ENCODE results near the gene CORO2A.
"Not testable (repeated sequence)": the region's sequence is repeated elsewhere in the genome, so short reads cannot be mapped to it uniquely, and the experiment has no call there.

The CORO2A gene

GRCh38 chr9:98190757-98191105 is 1.7 kb downstream of the CORO2A start:
- DNase-seq (ENCODE audit: low read depth): no peak

DNA sequence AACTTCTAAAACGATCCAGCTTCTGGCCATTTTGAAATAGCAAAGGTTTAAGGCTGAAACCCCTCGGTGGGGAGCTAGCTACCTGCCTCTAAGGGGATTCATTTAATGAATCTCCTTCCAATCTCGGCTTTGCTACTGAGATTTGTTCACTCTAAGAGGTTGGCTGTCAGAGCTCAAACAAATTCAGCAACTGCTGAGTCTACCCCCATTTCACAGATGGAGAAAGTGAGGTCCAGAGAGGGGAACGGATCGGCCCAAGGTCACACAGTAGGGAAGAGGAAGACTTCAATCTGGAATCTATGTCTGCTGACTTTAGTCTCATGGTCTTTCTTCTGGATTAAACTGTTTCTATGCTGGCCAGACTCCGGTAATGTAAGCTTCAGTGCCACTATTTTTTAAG is 3.0 kb downstream of the CORO2A start:
- DNase-seq (ENCODE audit: low read depth): no peak

DNA sequence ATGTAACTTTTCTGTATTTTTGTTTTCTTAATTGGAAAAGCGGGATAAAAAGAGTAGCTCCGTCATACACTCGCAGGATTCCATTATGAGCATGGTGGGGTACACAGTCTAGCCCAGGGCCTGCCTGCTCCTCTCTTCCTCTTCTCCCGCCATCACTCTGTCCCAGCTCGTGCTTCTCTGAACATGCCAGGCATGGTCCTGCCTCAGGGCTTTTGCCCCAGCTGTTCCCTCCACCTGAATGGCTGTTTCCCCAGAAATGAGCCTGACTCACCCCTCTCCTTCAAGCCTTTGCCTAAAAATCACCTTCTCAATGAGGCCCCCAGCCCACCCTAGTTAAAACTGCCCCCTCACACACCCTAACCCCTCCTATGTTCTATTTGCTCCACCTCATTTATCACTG is 4.5 kb downstream of the CORO2A start:
- no peak for DNase-seq (ENCODE audit: low read depth)

GRCh38 chr9:98186236-98186635 is 6.2 kb downstream of the CORO2A start:
- DNase-seq (ENCODE audit: low read depth): no peak

DNA sequence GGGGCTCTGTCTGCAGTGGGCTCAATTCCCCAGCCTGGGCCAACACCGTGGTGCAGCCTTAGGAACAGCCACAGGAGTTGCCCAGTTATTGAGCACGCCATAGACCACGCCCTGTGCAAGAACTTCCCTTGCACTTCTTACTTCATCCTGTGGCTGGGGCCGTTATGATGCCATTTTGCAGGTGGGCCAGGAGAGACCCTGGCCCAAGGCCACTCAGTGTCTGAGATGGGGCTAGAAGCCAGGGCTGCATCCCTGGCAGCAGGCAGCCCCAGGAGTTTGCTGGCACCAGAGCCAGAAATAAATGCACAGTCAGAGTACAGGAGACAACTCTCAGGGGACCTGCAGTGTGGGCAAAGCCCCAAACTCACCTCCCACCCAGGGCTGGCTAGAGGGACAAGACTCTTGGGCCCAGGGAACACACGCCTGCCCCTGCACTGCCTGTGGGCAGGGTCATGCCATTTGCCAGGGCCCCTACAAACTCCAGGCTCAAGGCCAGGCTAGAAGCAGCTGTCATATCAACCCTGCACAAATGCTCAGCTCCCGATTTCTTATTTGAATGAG is 6.7 kb downstream of the CORO2A start:
- DNase-seq (ENCODE audit: low read depth): no peak

- no peak for DNase-seq (ENCODE audit: low read depth)
These were observed 7.3 kb downstream of the CORO2A start for GRCh38 chr9:98185021-98185567.

GRCh38 chr9:98184326-98184725 is 8.1 kb downstream of the CORO2A start:
- DNase-seq (ENCODE audit: low read depth): no peak

- DNase-seq (ENCODE audit: low read depth): no peak
These were observed 9.4 kb downstream of the CORO2A start for GRCh38 chr9:98182889-98183599.

DNA sequence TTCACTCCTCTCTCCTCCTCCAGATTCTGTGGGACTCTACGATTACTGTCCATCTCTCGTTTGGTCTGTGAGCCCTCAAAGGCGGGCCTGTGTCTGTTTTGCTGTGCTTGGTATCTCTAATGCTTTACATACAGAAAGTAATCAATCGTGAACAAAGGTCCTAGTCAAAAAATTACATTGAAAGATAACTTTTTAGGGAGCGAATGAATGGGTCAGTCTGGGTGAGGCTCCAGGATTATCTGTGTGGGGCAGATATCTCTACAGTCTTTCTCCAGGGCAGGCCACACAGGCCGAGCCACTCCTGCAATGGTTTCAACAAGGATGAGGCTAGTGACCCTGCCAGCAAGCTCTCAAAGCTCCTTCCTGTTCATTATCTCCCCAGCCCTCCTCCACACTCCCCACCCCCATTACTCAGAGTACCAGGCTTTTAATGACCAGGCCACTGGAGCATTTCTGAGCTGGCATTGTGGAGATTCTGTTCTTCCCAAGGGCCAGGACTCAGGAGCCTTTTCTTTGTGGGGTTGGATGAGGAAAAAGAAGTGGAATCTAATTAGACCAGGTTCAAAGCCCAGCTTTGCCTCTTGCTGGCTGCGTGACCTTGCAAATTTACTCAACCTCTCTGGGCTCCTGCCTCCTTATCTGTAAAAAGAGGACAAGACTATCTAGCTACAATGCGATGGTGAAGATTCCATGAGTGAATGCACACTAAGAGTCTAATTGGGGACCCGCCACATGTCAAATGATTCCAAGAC is 10.2 kb downstream of the CORO2A start:
- DNase-seq (ENCODE audit: low read depth): no peak

GRCh38 chr9:98181746-98182068 is 10.7 kb downstream of the CORO2A start:
- no peak for DNase-seq (ENCODE audit: low read depth)

DNA sequence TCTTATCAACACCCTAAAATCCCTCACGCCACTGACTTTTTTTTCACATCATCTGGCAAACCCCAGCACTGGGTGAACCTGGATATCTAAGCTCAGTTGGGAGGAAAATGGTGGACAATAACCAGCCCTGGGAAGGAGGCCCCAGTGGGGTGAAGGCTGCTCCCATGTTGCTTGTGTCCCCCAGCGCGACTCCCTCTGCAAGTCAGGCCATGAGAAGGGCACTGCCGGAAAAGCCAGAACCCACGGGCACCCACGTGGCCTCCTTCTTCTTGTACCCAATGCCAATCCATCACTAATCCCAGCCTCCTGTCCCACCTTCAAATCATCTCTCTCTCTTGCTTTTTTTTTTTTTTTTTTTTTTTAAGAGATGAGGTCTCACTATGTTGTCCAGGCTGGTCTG is 11.4 kb downstream of the CORO2A start:
- DNase-seq (ENCODE audit: low read depth): no peak

- no peak for DNase-seq (ENCODE audit: low read depth)
These were observed 13.3 kb downstream of the CORO2A start for GRCh38 chr9:98178874-98179850.

DNA sequence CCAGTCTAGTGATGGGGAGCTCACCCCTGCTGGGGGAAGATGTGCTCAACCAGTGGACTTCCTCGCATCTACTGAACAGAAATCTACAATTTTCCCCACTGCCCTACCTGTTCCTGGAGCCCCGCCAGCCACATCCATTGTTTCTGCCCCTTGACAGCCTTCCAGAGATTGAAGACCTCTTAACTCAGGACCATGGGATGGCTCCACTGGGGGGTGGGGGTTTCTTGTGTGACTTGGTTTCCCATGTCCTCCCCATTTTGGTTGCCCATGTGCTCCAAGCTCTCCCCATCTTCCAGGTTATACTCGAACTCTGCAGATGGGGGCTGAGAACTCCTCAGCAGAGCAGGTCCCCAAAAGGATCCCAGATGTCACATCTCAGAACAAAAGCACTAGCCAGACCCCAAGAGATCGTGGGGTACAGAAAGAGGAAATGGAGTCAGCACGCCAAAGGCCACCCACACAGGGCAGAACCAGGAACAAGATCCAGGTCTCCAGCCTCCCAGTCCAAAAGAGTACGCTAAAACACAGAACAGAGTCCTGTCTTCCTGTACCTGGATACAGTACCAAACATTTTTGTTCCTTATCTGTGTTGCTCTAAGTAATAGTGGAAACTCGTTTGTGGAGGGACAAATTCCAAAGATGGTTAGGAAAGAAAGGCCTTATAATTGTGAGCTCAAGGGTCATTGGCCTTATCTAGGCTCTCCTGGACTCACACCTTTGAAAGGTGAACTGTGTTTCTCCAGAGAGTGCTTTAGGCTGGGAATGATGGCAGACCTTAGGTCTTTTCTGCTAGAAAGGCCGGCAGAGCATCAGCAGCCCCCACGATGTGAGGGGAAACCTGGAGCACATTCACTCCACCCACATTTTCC is 15.8 kb downstream of the CORO2A start:
- DNase-seq (ENCODE audit: low read depth): no peak

- DNase-seq (ENCODE audit: low read depth): no peak
These were observed 16.7 kb downstream of the CORO2A start for GRCh38 chr9:98175762-98176161.

- no peak for DNase-seq (ENCODE audit: low read depth)
These were observed 17.3 kb downstream of the CORO2A start for GRCh38 chr9:98175028-98175569.

DNA sequence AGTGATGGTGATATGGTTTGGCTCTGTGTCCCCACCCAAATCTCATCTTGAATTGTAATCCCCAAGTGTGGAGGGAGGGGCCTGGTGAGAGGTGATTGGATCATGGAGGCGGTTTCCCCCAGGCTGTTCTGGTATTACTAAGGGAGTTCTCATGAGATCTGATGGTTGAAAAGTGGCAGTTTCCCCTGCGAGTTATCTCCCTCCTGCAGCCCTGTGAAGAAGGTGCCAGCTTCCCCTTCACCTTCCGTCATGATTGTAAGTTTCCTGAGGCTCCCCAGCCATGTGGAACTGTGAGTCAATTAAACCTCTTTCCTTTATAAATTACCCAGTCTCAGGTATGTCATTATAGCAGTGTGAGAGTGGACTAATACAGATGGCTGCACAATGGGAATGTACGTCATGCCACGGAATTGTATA is 17.9 kb downstream of the CORO2A start:
- not testable (repeated sequence) for DNase-seq (ENCODE audit: low read depth)

GRCh38 chr9:98173181-98173580 is 19.3 kb downstream of the CORO2A start:
- no peak for DNase-seq (ENCODE audit: low read depth)

DNA sequence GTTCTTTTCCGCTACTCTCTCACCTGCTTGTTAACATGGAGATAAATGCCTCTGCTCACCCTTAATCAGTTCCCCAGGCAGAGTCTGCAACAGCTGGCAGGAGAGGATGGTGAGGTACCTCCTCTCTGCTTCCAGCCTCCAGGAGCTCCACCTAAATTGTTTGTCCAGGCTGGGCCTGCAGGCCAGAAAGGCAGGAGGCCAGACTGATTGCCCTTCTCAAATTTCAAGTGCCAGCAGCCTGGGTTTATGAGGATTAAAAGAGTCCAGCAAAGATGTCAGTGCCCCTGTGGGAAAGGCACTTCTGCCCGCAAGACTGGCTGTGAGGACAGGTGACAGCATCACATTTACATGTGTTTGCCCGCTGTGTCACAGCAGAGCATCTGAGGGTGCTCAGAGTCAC is 19.8 kb downstream of the CORO2A start:
- DNase-seq (ENCODE audit: low read depth): no peak

- no peak for DNase-seq (ENCODE audit: low read depth)
These were observed 21.1 kb downstream of the CORO2A start for GRCh38 chr9:98171176-98171925.

DNA sequence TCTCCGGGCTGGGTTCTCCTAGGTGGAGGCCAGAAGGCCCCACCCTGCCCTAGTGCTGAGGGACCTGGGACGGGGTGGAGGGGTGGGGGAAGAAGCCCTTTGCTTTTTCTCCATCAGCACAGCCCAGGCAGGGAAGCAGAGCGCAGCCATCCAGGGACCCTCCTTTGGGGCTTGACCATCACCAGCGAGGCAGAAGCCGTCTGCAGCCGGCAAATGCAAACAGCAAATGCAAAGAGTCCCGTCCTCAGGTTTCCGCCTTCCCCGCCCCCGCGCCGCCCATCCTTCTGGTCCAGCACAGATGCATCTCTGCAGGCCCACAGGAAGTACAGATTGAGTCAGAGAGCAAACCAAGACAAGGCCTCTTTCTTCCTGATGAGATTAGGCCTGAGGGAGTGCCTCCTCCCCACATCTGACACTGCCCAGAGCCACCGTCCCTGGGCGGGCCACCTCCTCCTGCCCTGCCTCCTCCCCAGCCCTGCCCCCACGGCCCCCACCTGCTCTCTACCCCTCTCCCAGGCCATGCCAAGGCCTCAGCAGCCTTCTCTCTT is 23.4 kb downstream of the CORO2A start:
- DNase-seq (ENCODE audit: low read depth): no peak
